H4 (cell line): ENCODE data around the gene TMEM107. TPM values are rescaled to one million over a fixed set of nuclear protein-coding genes. Genes with fewer than 3 reads are reported as not detected.
A peak's percentile ranks its signal among the peaks of the same experiment; 100 is the strongest.

ENCODE experiments used
- DNase-seq: peaks from one replicate; pipeline ENCODE4 v3.0.0-alpha.2; 2015; ENCODE audit warnings: low spot score
- total RNA-seq: library from RNA; depleted of rRNA; stranded (reverse); fragments of >200 nt; shearing (Covaris generic); gene quantifications from 2 replicates; pipeline ENCODE4 v1.2.3, GENCODE V29; 2014

TMEM107 gene
- total RNA-seq, 1 experiment from 2014 or later = 13.3 TPM

DNA sequence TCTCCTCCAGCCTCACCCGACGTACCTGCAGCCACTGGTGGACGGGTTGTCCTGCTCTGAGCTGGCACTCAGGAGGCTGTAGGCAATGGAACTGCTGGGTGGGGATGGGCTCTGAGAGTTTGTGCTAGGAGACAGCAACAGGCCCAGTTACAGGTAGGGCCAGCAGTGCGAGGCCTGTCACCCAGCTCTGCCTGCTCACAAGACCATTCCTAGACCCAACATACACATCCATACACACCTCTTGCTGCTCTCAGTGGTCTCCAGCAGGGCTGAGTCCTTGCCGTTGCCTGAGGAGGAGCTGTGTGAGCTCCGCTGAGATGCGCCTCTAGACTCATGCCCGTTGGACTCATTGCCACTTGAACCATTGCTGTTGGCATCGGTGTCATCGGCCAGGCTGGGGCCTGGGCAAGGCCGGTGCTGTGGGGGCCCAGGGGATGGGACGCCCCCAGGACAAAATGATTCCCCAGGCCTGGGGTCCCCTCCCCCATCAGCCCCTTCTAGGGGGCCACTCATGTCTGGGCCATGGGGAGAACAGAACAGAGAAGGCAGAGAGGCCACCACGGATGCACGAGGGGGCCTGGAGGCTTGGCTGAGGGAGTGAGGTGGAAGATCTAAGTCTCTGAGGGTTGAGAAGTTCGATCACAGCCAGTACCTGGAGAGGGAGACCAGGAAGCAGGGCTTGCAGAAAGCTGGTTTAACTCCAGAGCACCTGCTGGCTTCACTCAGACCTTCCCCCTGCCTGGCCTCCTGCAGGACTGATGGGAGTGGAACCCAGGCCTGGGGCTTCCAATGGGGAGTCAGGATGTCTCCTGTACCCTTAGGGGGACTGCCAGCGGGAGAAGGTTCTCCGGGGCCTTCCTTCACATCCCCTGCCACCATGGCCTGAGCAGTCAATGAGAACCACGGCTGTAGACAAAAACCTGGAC, 25.7 kb downstream of the TMEM107 start:
- DNase-seq = no peak

DNA sequence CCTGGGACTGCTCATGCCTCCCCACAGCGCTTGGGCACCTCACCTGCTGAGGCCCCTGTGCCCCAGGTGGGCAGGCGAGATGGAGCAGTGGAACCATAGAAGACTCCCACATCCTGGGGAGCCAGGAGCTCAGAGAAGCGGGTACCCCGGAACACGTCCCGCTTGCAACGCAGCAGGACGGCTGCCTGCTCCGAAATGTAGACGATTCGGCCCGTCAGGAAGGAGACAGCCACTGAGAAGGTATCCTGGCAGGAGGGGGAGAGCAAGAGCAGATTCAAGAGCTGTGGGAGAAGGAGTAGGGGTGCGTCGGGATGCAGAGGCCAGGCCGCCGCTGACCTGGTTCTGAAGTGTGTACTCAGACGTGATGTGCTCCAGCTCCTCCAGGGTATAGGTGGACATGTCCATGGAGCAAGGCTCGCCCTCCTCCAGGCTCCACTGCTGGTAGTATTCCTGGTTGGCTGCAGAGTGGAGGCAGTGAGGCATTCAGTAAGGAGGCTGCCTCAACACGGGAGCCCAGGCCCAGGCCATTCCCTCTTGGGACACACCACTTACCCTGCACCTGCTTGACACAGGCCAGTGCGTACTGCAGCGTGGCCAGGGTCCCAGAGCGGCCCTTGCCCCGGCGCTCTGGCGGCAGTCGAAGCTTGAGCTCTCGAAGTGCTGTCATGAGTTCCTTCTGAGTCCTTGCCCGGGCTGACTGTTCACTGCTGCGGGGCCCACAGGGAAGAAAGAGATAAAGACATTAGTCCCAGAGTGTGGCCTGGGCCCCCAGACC, 26.6 kb downstream of the TMEM107 start:
- no peak for DNase-seq

DNA sequence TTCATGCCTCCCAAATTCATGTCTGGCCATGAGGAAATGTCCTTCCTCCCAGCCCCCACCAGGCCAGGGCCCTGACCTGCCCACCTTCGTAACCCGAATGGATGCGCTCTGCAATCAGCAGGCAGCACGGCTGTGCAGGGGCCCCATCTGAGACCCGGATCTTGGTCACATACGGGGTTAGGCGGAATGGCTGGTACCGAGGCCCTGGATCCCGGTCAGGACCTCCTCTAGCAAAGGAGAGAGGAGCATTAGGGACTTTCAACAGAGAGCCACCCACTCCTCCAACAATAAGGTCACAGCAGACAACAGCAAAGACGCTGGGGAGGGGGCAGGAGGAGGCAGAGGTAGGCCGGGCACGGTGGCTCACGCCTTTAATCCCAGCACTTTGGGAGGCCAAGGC, 27.6 kb downstream of the TMEM107 start:
- DNase-seq = no peak

DNA sequence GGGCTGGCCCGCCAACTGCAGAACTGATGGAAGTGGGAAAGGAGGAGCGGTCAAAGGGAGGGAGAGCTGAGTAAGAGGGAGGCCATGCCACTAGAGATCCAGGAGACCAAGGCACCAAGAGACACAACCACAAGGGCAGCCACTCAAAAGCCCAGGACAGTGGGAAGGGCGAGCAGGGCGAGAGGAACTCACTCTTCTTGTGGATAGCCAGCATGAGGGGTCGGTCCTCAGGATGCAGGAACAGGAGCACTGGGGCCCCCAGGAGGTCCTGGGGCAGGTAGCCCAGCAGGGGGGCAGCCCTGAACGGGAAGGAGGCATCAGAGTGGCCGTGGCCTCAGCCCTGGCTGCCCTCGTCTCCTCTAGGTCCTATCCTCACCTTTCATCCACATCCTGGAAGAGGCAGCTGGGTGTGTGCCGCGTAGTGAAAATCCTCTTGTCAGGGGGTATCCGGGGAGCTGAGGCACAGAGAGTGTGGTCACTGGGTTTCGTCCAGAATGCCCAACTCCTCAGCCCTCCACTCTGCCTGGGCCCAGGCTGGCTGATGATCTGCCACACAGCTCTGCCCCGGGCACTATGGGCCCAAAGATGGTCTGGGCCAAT, 28.3 kb downstream of the TMEM107 start:
- DNase-seq = no peak

DNA sequence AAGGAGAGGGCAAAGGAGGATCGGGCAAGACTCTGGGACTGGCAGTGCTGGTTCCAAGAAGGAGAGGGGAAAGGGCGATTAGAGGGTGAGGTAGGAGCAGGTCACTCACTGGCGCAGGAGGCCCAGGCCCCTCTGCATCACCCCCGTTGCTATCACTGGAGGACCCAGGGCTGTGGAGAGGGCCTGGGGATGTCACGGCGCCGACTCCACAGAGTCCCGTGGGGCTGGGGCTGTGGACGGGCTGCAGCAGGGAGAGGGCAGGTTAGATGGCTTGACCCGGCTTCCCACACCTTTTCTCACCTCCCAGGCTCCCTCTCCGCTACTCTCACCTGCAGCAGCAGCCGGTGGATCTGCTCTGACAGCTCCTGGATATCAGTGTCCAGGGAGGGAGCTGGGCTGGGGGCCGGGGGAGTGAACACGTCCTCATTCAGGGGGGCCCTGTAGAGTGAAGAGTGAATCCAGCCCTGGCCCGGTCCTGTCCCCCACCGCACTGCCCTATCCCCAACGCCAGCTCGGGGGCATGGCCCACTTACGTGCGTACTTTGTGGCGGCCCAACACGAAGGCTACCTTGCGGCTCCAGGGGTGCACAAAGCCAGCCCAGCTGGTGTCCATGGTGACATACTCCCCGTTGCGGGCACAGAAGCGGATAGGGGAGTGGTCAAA, 28.9 kb downstream of the TMEM107 start:
- no peak for DNase-seq

DNA sequence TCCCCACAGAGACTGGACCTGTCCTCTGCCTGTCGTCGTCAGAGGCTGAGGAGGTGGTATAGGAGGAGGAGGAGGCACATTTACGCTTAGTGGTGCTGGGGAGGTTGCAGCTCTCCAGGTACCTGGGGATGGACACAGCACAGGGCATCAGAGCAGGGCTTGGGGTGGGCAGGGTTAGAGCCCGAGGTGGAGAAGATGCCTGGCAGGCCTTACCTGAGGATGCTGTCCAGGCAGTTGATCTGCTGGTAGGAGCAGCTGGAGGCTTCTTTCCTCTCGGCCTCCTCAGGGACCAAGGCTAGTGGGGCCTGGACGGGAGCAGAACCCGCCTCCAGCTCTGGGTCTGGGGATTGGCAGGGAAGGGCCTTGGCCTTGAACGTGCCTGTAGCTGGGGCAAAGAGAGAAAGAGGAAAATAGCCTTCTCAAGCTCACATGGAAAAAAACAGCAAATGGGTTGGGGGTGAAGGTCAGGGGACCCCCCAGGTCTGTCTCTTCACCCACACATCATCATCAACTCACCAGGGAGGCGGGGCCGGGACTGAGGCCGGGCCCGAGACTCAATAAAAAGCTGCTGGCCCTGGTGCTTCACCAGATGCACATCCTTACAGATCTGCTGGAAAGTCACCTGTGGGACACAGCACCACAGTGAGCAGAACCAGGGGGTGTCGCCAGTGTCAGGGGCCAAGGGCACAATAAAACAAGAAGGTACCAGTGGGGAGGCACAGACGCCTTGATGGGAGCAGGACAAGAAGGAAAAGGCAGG, 29.6 kb downstream of the TMEM107 start:
- DNase-seq = no peak

DNA sequence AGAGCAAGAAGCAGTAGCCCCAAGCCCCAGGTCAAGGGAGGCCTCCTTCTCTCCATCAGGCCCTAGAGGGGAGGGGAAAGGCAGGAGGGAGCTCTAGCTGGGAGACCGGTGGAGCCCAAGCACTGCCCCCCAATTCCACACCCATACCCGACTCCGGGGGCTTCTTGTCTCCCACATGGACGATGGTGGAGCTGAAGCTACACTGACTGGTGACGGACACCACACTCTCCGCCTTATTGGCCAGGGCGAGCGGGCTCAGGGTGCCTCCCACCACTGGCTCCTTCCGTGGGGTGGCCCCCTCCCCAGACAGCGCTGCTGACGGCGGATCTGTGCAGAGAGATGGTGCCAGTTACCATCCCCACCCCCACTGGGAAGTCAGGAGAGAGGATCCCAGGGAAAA, 30.4 kb downstream of the TMEM107 start:
- no peak for DNase-seq

DNA sequence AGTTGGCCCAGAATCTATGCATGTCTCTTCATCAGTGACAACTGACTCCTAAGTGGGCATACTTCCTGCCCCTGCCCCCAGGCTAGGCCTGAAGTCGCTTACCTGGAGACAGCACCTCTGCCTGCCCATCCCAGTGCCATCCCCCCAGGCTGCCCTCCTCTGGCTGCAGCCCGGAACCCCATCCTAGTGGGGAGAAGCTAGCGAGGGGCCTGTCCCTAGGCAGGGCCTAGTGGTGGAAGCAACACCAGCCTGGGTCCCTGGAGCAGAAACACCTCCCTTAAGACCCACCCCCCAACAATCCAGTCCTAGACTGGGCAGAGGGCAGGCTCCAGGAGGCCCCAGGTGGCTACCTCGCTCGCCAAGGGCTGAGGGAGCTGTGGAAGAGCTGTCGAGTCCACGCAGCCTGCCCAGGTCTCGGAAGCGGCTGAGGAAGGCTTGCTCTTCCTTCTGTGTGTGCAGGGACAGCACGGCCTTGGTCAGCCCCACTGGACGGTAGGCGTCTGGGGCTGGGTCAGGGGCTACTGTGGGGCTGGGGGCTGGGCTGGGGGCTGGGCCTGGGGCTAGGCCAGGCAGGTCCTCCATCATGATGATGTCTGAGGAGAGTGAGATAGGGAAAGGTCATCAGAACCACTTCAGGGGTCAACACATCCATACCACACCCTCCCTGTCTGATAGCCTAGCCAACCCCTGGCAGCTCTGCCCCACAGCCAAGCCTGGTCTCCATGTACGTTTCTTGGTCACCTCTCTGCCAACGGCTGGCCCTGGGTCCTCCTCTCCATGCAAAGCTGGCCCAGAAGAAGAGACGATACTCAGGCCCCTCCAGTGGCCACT, 31.6 kb downstream of the TMEM107 start:
- DNase-seq = no peak

DNA sequence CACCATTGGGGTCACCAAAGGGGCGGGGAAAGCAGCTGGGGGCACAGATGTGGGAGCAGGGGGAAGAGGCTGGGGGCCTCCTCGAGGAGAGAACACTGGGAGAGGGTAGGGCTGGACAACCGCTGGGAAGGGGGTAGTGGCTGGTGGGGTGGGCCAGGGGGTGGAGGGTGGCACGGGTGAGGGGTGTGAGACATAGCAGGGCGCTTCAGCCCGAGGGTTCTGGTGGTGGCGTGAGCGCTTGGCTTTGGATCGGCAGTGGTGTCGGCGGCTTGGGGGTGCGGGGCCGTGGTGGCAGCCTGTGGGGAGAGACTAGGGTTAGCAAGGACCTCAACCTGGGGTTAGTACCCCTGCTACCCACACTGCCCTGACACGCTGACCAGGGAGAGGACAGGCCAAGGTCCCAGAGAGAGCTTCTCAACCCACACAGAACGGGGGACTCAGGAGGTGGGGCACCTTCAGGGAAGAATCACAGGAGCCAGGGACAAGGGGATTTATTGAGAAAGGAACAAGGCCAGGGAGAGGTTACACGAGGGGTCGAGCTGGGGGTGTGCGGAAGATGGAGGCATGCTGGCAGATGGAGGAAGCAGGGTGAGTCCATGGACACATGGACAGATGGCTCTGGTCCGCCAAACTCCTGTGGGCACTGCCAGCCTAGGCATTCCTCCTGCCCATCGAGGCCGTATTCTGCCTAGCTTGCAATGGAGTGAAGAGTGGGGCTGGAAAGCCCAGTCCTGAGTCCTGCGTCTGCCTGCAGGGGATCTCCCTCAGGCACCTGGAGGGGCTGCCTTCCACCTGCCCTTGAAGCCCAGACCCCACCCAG, 32.4 kb downstream of the TMEM107 start:
- no peak for DNase-seq

DNA sequence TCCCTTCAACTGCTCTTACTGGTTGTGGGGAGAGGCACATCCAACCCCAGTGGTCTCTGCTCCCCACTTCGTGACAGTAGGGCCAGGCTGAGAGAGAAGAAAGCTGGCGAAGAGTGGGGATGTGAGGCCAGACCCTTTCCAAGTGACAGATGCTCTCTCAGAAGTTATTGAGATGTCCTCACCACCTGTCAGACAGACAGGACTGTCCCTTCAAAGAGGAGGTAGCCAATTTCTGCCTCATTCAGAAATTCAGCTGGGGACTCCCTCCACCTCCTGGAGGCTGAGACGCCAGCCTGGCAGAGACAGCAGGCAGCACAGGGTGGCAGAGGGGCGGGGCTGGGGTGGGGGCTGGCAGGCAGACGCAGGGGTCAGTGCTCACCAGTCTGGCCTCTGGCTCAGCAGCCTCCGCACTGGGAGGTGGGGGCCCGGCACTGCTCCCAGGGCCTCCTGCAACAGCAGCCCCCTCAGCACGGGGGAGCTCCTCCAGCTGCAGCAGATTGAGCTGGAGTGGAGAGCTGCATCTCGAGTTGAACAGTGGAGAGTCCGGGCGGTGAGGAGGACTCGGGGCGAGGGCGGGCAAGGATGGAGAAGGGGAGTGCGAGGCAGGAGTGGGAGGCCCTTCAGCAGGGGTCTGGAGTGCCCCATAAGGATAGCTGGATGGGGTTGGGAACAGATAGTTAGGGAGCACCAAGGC, 33.1 kb downstream of the TMEM107 start:
- DNase-seq = no peak

DNA sequence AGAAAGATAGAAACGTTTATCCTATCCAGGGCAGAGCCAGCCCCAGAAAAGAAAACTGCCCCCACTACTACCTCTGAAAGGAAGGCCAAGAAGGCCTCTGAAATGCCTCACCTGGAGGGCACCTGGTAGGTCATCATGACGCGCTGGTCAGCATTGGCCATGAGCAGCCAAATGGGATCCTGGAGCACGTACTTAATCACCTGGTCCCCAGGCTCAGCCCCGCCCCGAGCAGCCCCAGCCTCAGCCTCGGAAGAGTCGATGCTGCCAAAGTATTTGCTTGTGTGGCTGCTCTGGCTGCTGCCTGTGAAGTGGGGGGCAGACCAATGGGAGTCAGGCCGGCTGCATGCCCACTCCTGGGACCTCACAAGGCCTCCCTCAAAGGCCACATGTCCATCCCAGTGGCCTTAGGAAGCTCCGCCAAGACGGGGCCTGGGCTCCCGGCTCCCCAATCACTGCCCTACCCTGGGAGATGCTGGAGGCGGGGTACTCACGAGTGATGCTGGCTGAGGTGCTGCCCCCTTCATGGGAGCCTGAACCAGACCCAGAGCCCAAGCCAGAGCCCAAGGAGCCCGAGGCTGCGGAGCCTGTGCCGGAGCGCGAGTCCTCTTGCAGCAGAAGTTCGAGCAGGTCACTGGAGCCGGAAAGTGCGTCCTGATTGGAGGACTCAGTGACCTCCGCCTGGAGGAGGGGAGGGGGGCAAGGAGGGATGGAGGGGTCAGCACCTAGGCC, 33.9 kb downstream of the TMEM107 start:
- DNase-seq = no peak

DNA sequence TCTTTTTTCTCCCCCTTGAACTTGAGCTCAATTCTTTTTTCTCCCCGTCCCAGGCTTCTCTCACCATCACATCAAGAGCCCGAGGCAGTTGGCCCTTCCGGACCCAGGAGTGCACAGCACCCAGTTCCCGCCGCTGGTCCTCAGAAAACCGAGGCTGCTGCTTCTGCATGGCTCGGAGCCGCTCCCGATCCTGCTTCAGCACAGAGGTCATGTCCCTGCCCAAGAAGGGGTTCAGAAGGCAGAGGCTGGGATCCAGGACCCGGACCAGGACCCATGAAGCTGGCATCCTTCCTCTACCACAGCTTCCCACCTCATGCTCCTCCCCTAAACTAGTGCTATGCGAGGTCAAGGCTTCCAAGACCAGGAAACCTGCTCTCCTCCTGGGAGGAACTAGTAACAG, 34.4 kb downstream of the TMEM107 start:
- no peak for DNase-seq

DNA sequence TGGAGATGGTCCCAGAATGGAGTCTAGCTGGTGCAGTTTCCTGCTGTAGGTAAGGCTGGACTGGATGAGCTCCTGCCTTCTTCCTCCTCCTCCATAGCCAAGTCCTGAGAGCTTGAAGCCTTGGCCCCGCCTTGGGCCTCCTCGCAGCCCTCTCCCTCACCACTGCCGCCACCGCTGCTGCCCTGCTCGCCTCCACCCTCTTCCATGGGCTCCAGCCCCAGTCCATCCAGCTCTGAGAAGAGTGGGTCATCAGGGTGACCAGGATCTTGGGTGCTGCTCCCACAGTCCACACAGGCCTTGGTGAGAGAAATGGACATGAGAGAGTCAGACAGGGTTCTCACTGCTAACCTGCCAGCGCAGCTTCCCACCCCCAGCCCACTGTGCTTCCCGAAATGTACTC, 35.1 kb downstream of the TMEM107 start:
- no peak for DNase-seq

DNA sequence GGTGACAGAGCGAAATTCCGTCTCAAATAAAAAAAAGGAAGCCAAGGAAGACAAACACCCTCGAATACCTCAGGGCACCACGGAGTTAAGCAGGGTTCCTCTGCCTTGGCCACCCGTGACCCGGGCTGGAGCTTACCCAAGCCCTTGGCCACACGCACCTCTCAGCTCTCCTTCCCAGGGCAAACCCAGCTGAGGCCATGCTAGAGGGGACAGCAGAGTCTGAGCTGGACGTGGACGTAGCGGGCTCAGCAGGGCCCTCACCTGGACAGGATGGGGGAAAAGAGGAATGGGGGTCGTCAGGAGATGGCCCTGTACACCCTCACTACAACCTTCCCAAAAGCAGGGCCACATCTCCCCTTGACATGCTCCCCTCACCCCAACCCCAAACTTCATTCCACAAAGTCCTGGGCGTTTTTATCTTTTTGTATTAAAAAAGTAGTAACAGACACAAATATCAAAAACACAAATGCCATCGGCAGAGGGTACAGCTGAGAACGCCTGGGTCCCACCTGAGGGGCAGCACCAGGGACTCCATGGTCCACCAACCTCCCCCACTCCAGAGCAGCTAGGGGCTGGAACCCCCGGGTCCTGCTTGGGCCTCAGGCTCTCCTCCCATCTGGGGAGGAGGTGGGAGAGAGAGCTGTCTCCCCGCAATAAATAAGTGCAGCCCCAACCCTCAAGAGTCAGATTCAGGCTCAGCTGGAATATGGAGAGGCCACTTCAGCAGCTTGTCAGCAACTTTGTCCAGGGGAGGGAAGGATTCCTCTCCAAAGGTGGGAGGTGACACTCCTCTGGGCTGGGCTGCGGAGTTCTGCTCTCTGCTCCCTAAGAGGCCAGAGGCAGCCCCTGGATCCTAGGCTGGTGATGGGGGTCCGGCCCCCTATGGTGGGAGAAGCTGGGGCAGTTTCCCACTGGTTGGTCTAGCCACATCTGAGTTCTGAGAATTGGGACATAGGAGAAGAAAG, 35.8 kb downstream of the TMEM107 start:
- no peak for DNase-seq

DNA sequence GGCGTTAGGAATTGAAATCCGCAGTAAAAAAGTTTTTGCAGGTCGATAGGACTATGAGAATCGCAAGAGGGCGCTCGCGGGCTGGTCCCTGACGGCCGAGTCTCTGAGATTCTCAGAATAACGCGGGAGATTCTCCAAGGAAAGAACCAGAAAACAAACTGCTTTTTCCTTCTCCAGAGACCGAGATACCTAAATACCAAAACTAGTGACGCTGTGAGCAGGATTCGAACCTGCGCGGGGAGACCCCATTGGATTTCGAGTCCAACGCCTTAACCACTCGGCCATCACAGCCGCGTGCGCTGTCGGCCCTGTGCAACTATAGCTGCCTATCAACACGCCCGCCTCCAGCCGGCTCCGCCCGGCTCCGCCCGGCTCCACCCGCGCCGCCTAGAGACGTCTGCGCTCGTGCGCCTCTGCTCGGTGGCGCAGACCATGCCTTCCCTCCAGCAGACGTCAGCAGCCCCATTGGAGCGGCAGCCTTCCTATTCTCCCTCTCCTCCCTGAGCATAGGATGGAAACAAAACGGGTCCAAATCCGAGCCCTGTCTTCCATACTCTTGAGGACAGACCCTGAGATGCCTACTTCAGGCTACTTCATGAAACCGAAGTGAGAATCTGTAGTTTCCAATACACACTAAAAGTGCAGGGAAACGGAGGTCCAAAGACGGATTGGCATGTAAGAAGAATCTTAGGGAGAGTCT, 37.4 kb downstream of the TMEM107 start:
- DNase-seq = peak; percentile 93

DNA sequence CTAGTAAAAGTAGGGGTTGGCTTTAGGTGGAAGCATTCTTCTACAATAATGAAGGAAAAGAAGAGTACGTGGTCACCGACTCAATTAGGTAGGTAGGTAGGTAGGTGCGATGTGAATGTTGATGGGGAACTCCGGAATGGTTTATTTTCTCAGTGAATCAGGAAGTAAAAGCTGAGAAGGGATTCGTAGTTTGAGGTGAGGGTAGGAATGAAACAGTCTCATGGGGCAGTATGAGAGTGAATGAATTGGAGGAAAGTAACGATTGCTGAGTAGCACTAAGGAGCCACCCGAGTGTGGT, 37.9 kb downstream of the TMEM107 start:
- DNase-seq = no peak
